NCI-H2227 (cell line): ENCODE data around the gene GPR161.
A peak's percentile ranks its signal among the peaks of the same experiment; 100 is the strongest.

Experiments used
- DNase-seq: peaks from one replicate; lab custom pipeline; 2025; ENCODE audit not compliant: unreplicated experiment; lab: John Stamatoyannopoulos, UW

Gene GPR161

GRCh38 chr1:168050307-168050706, 86.4 kb downstream of the GPR161 start:
- peak; percentile 4 for DNase-seq

- DNase-seq: no peak
Observed at GRCh38 chr1:168045311-168045710, 91.4 kb downstream of the GPR161 start.

- no peak for DNase-seq
Observed at GRCh38 chr1:168042362-168042761, 94.4 kb downstream of the GPR161 start.

GRCh38 chr1:168035345-168035744, 101.4 kb downstream of the GPR161 start:
- DNase-seq: no peak

GRCh38 chr1:168032029-168032428, 104.7 kb downstream of the GPR161 start:
- DNase-seq: no peak

- no peak for DNase-seq
Observed at GRCh38 chr1:168031627-168032026, 105.1 kb downstream of the GPR161 start.

- no peak for DNase-seq
Observed at GRCh38 chr1:168031198-168031597, 105.5 kb downstream of the GPR161 start.
